Neuronal stem cell (in vitro differentiated cells): ENCODE measurements around the gene FLII.
A peak's percentile ranks its signal among the peaks of the same experiment; 100 is the strongest.

Experiments
- DNase-seq: peaks from one replicate; pipeline ENCODE4 v3.0.0-alpha.2; 2013; ENCODE audit warnings: low spot score
- H2AFZ ChIP-seq: one replicate; pipeline ENCODE4 v1.6.1; 2013; ENCODE audit warnings: mild to moderate bottlenecking, low read length, inconsistent platforms
- H2AK5ac ChIP-seq: 2 replicates; pipeline ENCODE4 v1.6.1; 2013; ENCODE audit warnings: low read depth, mild to moderate bottlenecking, inconsistent platforms, low read length, moderate library complexity, mixed read lengths
- H2BK120ac ChIP-seq: 2 replicates; pipeline ENCODE4 v1.6.1; 2013; ENCODE audit warnings: low read depth, mild to moderate bottlenecking, inconsistent platforms, low read length, moderate library complexity, mixed read lengths
- H2BK12ac ChIP-seq: one replicate; pipeline ENCODE4 v1.6.1; 2013; ENCODE audit warnings: low read length, inconsistent platforms
- H2BK15ac ChIP-seq: 2 replicates; pipeline ENCODE4 v1.6.1; 2013; ENCODE audit warnings: mild to moderate bottlenecking, low read length, inconsistent platforms, mixed read lengths
- H2BK5ac ChIP-seq: one replicate; pipeline ENCODE4 v1.6.1; 2013; ENCODE audit warnings: inconsistent platforms, mild to moderate bottlenecking, low read length, moderate library complexity
- H3K14ac ChIP-seq: one replicate; pipeline ENCODE4 v1.6.1; 2013; ENCODE audit warnings: low read length, inconsistent platforms
- H3K18ac ChIP-seq: 2 replicates; pipeline ENCODE4 v1.6.1; 2013; ENCODE audit warnings: low read length, inconsistent platforms
- H3K23ac ChIP-seq: 2 replicates; pipeline ENCODE4 v1.6.1; 2013; ENCODE audit warnings: low read depth, mild to moderate bottlenecking, mixed read lengths, low read length, inconsistent platforms; ENCODE audit not compliant: poor library complexity
- H3K27ac ChIP-seq: replicated peaks from 3 replicates; pipeline ENCODE4 v1.5.1; 2013; ENCODE audit warnings: low read length, inconsistent platforms
- H3K27me3 ChIP-seq, 3 experiments: 2 replicates each; pipeline ENCODE4 v1.6.1; 2013; ENCODE audit warnings: low read length in 3 of 3, mild to moderate bottlenecking in 2 of 3, inconsistent platforms in 1 of 3, low read depth in 1 of 3, mixed read lengths in 1 of 3, moderate library complexity in 1 of 3; ENCODE audit not compliant: control insufficient read depth in 3 of 3, insufficient read depth in 3 of 3
- H3K36me3 ChIP-seq, 2 donors: replicated peaks in 1 of 2; 2 replicates each; pipeline ENCODE4 v1.6.1; 2013; ENCODE audit warnings: low read length in 2 of 2; ENCODE audit not compliant: control insufficient read depth in 2 of 2, insufficient read depth in 2 of 2
- H3K4ac ChIP-seq: 2 replicates; pipeline ENCODE4 v1.6.1; 2013; ENCODE audit warnings: inconsistent platforms, mild to moderate bottlenecking, low read length, moderate library complexity
- H3K4me1 ChIP-seq, 2 donors: 1 replicate in 1 of 2; 2 replicates in 1 of 2; pipeline ENCODE4 v1.6.1; 2013; ENCODE audit warnings: low read length in 2 of 2, low read depth in 1 of 2; ENCODE audit not compliant: control insufficient read depth in 2 of 2, insufficient read depth in 1 of 2
- H3K4me2 ChIP-seq: one replicate; pipeline ENCODE4 v1.6.1; 2013; ENCODE audit warnings: mild to moderate bottlenecking, low read length, inconsistent platforms; ENCODE audit not compliant: insufficient read depth, poor library complexity, severe bottlenecking
- H3K4me3 ChIP-seq, 2 donors: 2 replicates each; pipeline ENCODE4 v1.5.1; 2013; ENCODE audit warnings: low read length in 2 of 2, mild to moderate bottlenecking in 2 of 2, inconsistent platforms in 1 of 2, moderate library complexity in 1 of 2
- H3K79me1 ChIP-seq: one replicate; pipeline ENCODE4 v1.6.1; 2013; ENCODE audit warnings: low read depth, mild to moderate bottlenecking, inconsistent platforms, low read length, moderate library complexity
- H3K9ac ChIP-seq: one replicate; pipeline ENCODE4 v1.6.1; 2013; ENCODE audit warnings: mild to moderate bottlenecking, low read depth, low read length, inconsistent platforms; ENCODE audit not compliant: poor library complexity
- H3K9me3 ChIP-seq, 2 donors: replicated peaks in 1 of 2; 2 replicates each; pipeline versions ENCODE3 to v1.6.1; 2013; ENCODE audit warnings: low read length in 2 of 2, mild to moderate bottlenecking in 2 of 2, inconsistent platforms in 1 of 2, low read depth in 1 of 2, mixed read lengths in 1 of 2, moderate library complexity in 1 of 2; ENCODE audit not compliant: control insufficient read depth in 2 of 2, insufficient read depth in 1 of 2
- H4K8ac ChIP-seq: one replicate; pipeline ENCODE4 v1.6.1; 2013; ENCODE audit warnings: low read depth, mild to moderate bottlenecking, inconsistent platforms, low read length, moderate library complexity
- H4K91ac ChIP-seq: one replicate; pipeline ENCODE4 v1.6.1; 2013; ENCODE audit warnings: low read length, low read depth, mild to moderate bottlenecking, inconsistent platforms; ENCODE audit not compliant: poor library complexity
- WGBS, 2 donors: extraction: QIAGEN DNeasy Blood & Tissue Kit; methylation state at CpG; one replicate each; pipeline ENCODE4 v1.1.7; 2013; ENCODE audit warnings: missing lambda C conversion rate in 2 of 2, mixed read lengths in 1 of 2; ENCODE audit not compliant: insufficient read length in 2 of 2, insufficient replicate concordance in 1 of 2; ENCODE audit errors: extremely low coverage in 2 of 2; 5-methylcytosine and 5-hydroxymethylcytosine counted together

Gene FLII

GRCh38 chr17:18231164-18231563 lies 27.4 kb downstream of the FLII start:
- H3K4ac ChIP-seq, result no peak overlapping the region
- H3K27me3 ChIP-seq, result no peaks in the 10 kb centered on the region
- no peak overlapping the region for H3K4me3 ChIP-seq
- peak overlapping the region; percentile 100 for H2BK5ac ChIP-seq
- H2BK12ac ChIP-seq, result no peak overlapping the region
- peak; percentile 64 for DNase-seq
- peaks cover 57% of the 10 kb centered on the region for H3K79me1 ChIP-seq
- peaks cover 47 to 51% of the 10 kb centered on the region in 2 donors for H3K4me1 ChIP-seq
- H3K4me2 ChIP-seq, result peak overlapping the region; percentile 50
- H2BK15ac ChIP-seq, result peak overlapping the region; percentile 100
- no CpG with 5 or more reads among the region's 9 CpGs for WGBS, 2 donors
- H3K36me3 ChIP-seq, result peaks cover 39 to 44% of the 10 kb centered on the region in 2 donors
- H2AFZ ChIP-seq, result no peak overlapping the region
- peak overlapping the region; percentile 88 for H4K91ac ChIP-seq
- no peak overlapping the region for H3K14ac ChIP-seq
- no peaks in the 10 kb centered on the region for H3K9me3 ChIP-seq
- peak overlapping the region; percentile 100 for H3K18ac ChIP-seq
- peak overlapping the region; percentile 76 for H3K27ac ChIP-seq
- H3K23ac ChIP-seq, result no peak overlapping the region
- peak overlapping the region; percentile 99 for H2AK5ac ChIP-seq
- H2BK120ac ChIP-seq, result peak overlapping the region; percentile 91
- H3K9ac ChIP-seq, result peak overlapping the region; percentile 68
- no peak overlapping the region for H4K8ac ChIP-seq

GRCh38 chr17:18230288-18231141 lies 28.0 kb downstream of the FLII start:
- peak overlapping the region; percentile 100 for H2BK5ac ChIP-seq
- H2AFZ ChIP-seq, result no peak overlapping the region
- peak overlapping the region; percentile 100 for H3K18ac ChIP-seq
- peak overlapping the region; percentile 100 for H2BK12ac ChIP-seq
- no peak overlapping the region for H4K8ac ChIP-seq
- H4K91ac ChIP-seq, result peak overlapping the region; percentile 88
- H3K14ac ChIP-seq, result peak overlapping the region; percentile 89
- peaks cover 47 to 51% of the 10 kb centered on the region in 2 donors for H3K4me1 ChIP-seq
- H3K23ac ChIP-seq, result peak overlapping the region; percentile 8
- H3K9ac ChIP-seq, result peak overlapping the region; percentile 72
- H2BK15ac ChIP-seq, result peak overlapping the region; percentile 100
- DNase-seq, result no peak
- H3K27me3 ChIP-seq, result no peaks in the 10 kb centered on the region
- no peak overlapping the region for H3K4me3 ChIP-seq
- H3K4ac ChIP-seq, result peak overlapping the region; percentile 87
- peak overlapping the region; percentile 99 for H2AK5ac ChIP-seq
- H3K27ac ChIP-seq, result peak overlapping the region; percentile 76
- peaks cover 57% of the 10 kb centered on the region for H3K79me1 ChIP-seq
- H3K9me3 ChIP-seq, result no peaks in the 10 kb centered on the region
- peaks cover 33 to 38% of the 10 kb centered on the region in 2 donors for H3K36me3 ChIP-seq
- peak overlapping the region; percentile 50 for H3K4me2 ChIP-seq
- no CpG with 5 or more reads among the region's 14 CpGs for WGBS, 2 donors
- peak overlapping the region; percentile 91 for H2BK120ac ChIP-seq

GRCh38 chr17:18229771-18230170 lies 28.8 kb downstream of the FLII start:
- peak overlapping the region; percentile 100 for H2BK15ac ChIP-seq
- peak overlapping the region; percentile 100 for H2BK5ac ChIP-seq
- H3K4me3 ChIP-seq, result no peak overlapping the region
- peak overlapping the region; percentile 8 for H3K23ac ChIP-seq
- H3K4me1 ChIP-seq, result peaks cover 47 to 51% of the 10 kb centered on the region in 2 donors
- H3K9me3 ChIP-seq, result no peaks in the 10 kb centered on the region
- H3K9ac ChIP-seq, result peak overlapping the region; percentile 50
- no peak overlapping the region for H3K14ac ChIP-seq
- no peak for DNase-seq
- H4K91ac ChIP-seq, result no peak overlapping the region
- H2AFZ ChIP-seq, result no peak overlapping the region
- no peaks in the 10 kb centered on the region for H3K27me3 ChIP-seq
- no CpG with 5 or more reads among the region's 7 CpGs for WGBS, 2 donors
- H4K8ac ChIP-seq, result no peak overlapping the region
- peak overlapping the region; percentile 100 for H2BK12ac ChIP-seq
- peak overlapping the region; percentile 76 for H3K27ac ChIP-seq
- no peak overlapping the region for H3K4me2 ChIP-seq
- H3K18ac ChIP-seq, result peak overlapping the region; percentile 100
- H3K79me1 ChIP-seq, result peaks cover 51% of the 10 kb centered on the region
- peak overlapping the region; percentile 99 for H2AK5ac ChIP-seq
- no peak overlapping the region for H3K4ac ChIP-seq
- H2BK120ac ChIP-seq, result peak overlapping the region; percentile 91
- peaks cover 26 to 30% of the 10 kb centered on the region in 2 donors for H3K36me3 ChIP-seq

GRCh38 chr17:18229254-18229653 lies 29.3 kb downstream of the FLII start:
- H3K4ac ChIP-seq, result no peak overlapping the region
- peaks cover 20 to 25% of the 10 kb centered on the region in 2 donors for H3K36me3 ChIP-seq
- H3K9me3 ChIP-seq, result no peaks in the 10 kb centered on the region
- H3K4me1 ChIP-seq, result peaks cover 47 to 52% of the 10 kb centered on the region in 2 donors
- H2AK5ac ChIP-seq, result peak overlapping the region; percentile 99
- peak overlapping the region; percentile 14 for H2BK15ac ChIP-seq
- no peak overlapping the region for H4K91ac ChIP-seq
- H3K18ac ChIP-seq, result peak overlapping the region; percentile 100
- no peak overlapping the region for H3K14ac ChIP-seq
- peak overlapping the region; percentile 47 for H2BK120ac ChIP-seq
- no peak for DNase-seq
- no peak overlapping the region for H3K4me2 ChIP-seq
- no peaks in the 10 kb centered on the region for H3K27me3 ChIP-seq
- no peak overlapping the region for H2AFZ ChIP-seq
- H3K79me1 ChIP-seq, result peaks cover 48% of the 10 kb centered on the region
- H3K23ac ChIP-seq, result no peak overlapping the region
- WGBS, 2 donors, result no CpG with 5 or more reads among the region's 4 CpGs
- H3K27ac ChIP-seq, result no peak overlapping the region
- H2BK5ac ChIP-seq, result peak overlapping the region; percentile 55
- H3K4me3 ChIP-seq, result no peak overlapping the region
- H3K9ac ChIP-seq, result peak overlapping the region; percentile 50
- H2BK12ac ChIP-seq, result no peak overlapping the region
- H4K8ac ChIP-seq, result no peak overlapping the region
